NB4 (cell line): ENCODE results near the gene PIEZO2.

Experiments used
- CTCF ChIP-seq: IDR thresholded peaks from one replicate; pipeline ENCODE4 v1.5.1; 2012; ENCODE audit warnings: low read depth, low read length
- MAX ChIP-seq: IDR thresholded peaks from 2 replicates; pipeline ENCODE4 v1.6.1; 2011; ENCODE audit warnings: low read depth, low read length
- MYC ChIP-seq: IDR thresholded peaks from 2 replicates; pipeline ENCODE4 v1.6.1; 2011; ENCODE audit warnings: low read depth, low read length
- POLR2A ChIP-seq: IDR thresholded peaks from 2 replicates; pipeline ENCODE4 v1.6.1; 2011; ENCODE audit warnings: mild to moderate bottlenecking; ENCODE audit not compliant: insufficient read length; ENCODE audit errors: extremely low read depth

GRCh38 chr18:10875811-10876210 lies 273.6 kb downstream of the PIEZO2 start:
- TF ChIP-seq CTCF: no peak
- TF ChIP-seq POLR2A: no peak
- no peak for TF ChIP-seq MYC
- TF ChIP-seq MAX: no peak
